HEK293 (cell line): ENCODE results near the gene MAP3K13.

Experiments used
- CTCF ChIA-PET: fragments of 350-600 bp; formaldehyde crosslinking; extraction: SDS; loops from one replicate; lab custom pipeline; 2021; ENCODE audit warnings: antibody characterized with exemption; lab: Yijun Ruan, JAX
- POLR2A ChIA-PET: fragments of 300-600 bp; formaldehyde crosslinking; extraction: SDS; loops from one replicate; lab custom pipeline; 2020; ENCODE audit warnings: antibody characterized with exemption, inconsistent platforms; lab: Yijun Ruan, JAX
- H3K27ac ChIP-seq: fragments of 200-500 bp; sonication (Bioruptor generic); 2 replicates; pipeline ENCODE4 v1.5.1; 2014; ENCODE audit warnings: low read depth, low read length, control low read depth, inconsistent platforms; ENCODE audit errors: extremely low read depth
- H3K36me3 ChIP-seq, 2 experiments: fragments of 200-500 bp in 1 of 2; sonication (Bioruptor generic) in 1 of 2; 1 replicate in 1 of 2; 2 replicates in 1 of 2; pipeline ENCODE4 v1.5.1; 2014 to 2017; ENCODE audit warnings: inconsistent platforms in 2 of 2, low read length in 2 of 2; ENCODE audit not compliant: control insufficient read depth in 2 of 2, insufficient read depth in 1 of 2
- H3K4me1 ChIP-seq: fragments of 200-500 bp; sonication (Bioruptor generic); 2 replicates; pipeline ENCODE4 v1.5.1; 2014; ENCODE audit warnings: mild to moderate bottlenecking, low read length, inconsistent platforms; ENCODE audit not compliant: control insufficient read depth, insufficient read depth
- H3K4me3 ChIP-seq: 2 replicates; pipeline ENCODE4 v1.5.1; 2011; ENCODE audit warnings: low read depth, mild to moderate bottlenecking, control low read depth, low read length, moderate library complexity
- H3K9me3 ChIP-seq: fragments of 200-500 bp; sonication (Bioruptor generic); 2 replicates; pipeline ENCODE4 v1.5.1; 2014; ENCODE audit warnings: low read depth, low read length, inconsistent platforms; ENCODE audit not compliant: control insufficient read depth, insufficient read depth
- HOXA7 ChIP-seq: sonication (generic); formaldehyde crosslinking; IDR thresholded peaks from 2 replicates; pipeline ENCODE4 v1.8.1; 2022; ENCODE audit warnings: missing genetic modification reagents, borderline replicate concordance
- PRDM2 ChIP-seq: fragments of 450-650 bp; formaldehyde crosslinking; IDR thresholded peaks from 2 replicates; pipeline ENCODE4 v1.5.1; 2016; ENCODE audit warnings: missing biosample characterization, missing genetic modification characterization, borderline replicate concordance
- SP7 ChIP-seq: fragments of 450-650 bp; formaldehyde crosslinking; IDR thresholded peaks from 2 replicates; pipeline ENCODE4 v1.5.1; 2016; ENCODE audit warnings: missing biosample characterization, missing genetic modification characterization
- ZBTB17 ChIP-seq: fragments of 450-650 bp; formaldehyde crosslinking; IDR thresholded peaks from 2 replicates; pipeline ENCODE4 v1.5.1; 2016; ENCODE audit warnings: missing biosample characterization, missing genetic modification characterization
- ZBTB20 ChIP-seq: fragments of 450-650 bp; formaldehyde crosslinking; IDR thresholded peaks from 2 replicates; pipeline ENCODE4 v1.5.1; 2016; ENCODE audit warnings: missing biosample characterization, missing genetic modification characterization
- ZBTB21 ChIP-seq: fragments of 450-650 bp; formaldehyde crosslinking; IDR thresholded peaks from 2 replicates; pipeline ENCODE4 v1.5.1; 2017; ENCODE audit warnings: missing biosample characterization, missing genetic modification characterization
- ZNF146 ChIP-seq: fragments of 450-650 bp; formaldehyde crosslinking; IDR thresholded peaks from 2 replicates; pipeline ENCODE4 v1.5.1; 2016; ENCODE audit warnings: missing biosample characterization, missing genetic modification characterization
- ZNF155 ChIP-seq: fragments of 450-650 bp; formaldehyde crosslinking; IDR thresholded peaks from 2 replicates; pipeline ENCODE4 v1.5.1; 2016; ENCODE audit warnings: missing biosample characterization, missing genetic modification characterization
- ZNF169 ChIP-seq: fragments of 450-650 bp; formaldehyde crosslinking; IDR thresholded peaks from 2 replicates; pipeline ENCODE4 v1.5.1; 2016; ENCODE audit warnings: missing biosample characterization, missing genetic modification characterization
- ZNF24 ChIP-seq: fragments of 450-650 bp; formaldehyde crosslinking; IDR thresholded peaks from 2 replicates; pipeline ENCODE4 v1.5.1; 2016; ENCODE audit warnings: missing biosample characterization, missing genetic modification characterization
- ZNF311 ChIP-seq: fragments of 450-650 bp; formaldehyde crosslinking; IDR thresholded peaks from 2 replicates; pipeline ENCODE4 v1.5.1; 2017; ENCODE audit warnings: missing biosample characterization, missing genetic modification characterization, borderline replicate concordance
- ZNF37A ChIP-seq: fragments of 450-650 bp; IDR thresholded peaks from 2 replicates; pipeline ENCODE4 v1.5.1; 2018; ENCODE audit warnings: missing biosample characterization, missing genetic modification characterization
- ZNF394 ChIP-seq: fragments of 450-650 bp; formaldehyde crosslinking; IDR thresholded peaks from 2 replicates; pipeline ENCODE4 v1.5.1; 2016; ENCODE audit warnings: missing biosample characterization, missing genetic modification characterization, mild to moderate bottlenecking, moderate library complexity, borderline replicate concordance
- ZNF473 ChIP-seq: fragments of 450-650 bp; formaldehyde crosslinking; IDR thresholded peaks from 2 replicates; pipeline ENCODE4 v1.5.1; 2017; ENCODE audit warnings: missing biosample characterization, missing genetic modification characterization
- ZNF529 ChIP-seq: fragments of 450-650 bp; formaldehyde crosslinking; IDR thresholded peaks from 2 replicates; pipeline ENCODE4 v1.5.1; 2017; ENCODE audit warnings: missing genetic modification characterization, missing biosample characterization; ENCODE audit not compliant: insufficient replicate concordance
- ZNF747 ChIP-seq: fragments of 450-650 bp; formaldehyde crosslinking; IDR thresholded peaks from 2 replicates; pipeline ENCODE4 v1.5.1; 2016; ENCODE audit warnings: missing biosample characterization, missing genetic modification characterization
- ZSCAN30 ChIP-seq: fragments of 450-650 bp; IDR thresholded peaks from 2 replicates; pipeline ENCODE4 v1.5.1; 2018; ENCODE audit warnings: missing biosample characterization, mild to moderate bottlenecking, missing genetic modification characterization, moderate library complexity
- TF ChIP-seq, protein P1 (sequence below): fragments of 450-650 bp; formaldehyde crosslinking; IDR thresholded peaks from 2 replicates; pipeline ENCODE4 v1.5.1; 2016; ENCODE audit warnings: missing biosample characterization, missing genetic modification characterization
- TF ChIP-seq, protein P2 (sequence below): fragments of 450-650 bp; formaldehyde crosslinking; IDR thresholded peaks from 2 replicates; pipeline ENCODE4 v1.5.1; 2016; ENCODE audit warnings: missing biosample characterization, missing genetic modification characterization
- TF ChIP-seq, protein P3 (sequence below): fragments of 450-650 bp; formaldehyde crosslinking; IDR thresholded peaks from 2 replicates; pipeline ENCODE4 v1.5.1; 2016; ENCODE audit warnings: missing biosample characterization, missing genetic modification characterization
- TF ChIP-seq, protein P4 (sequence below): fragments of 450-650 bp; formaldehyde crosslinking; IDR thresholded peaks from 2 replicates; pipeline ENCODE4 v1.5.1; 2016; ENCODE audit warnings: missing biosample characterization, missing genetic modification characterization

Gene MAP3K13

DNA sequence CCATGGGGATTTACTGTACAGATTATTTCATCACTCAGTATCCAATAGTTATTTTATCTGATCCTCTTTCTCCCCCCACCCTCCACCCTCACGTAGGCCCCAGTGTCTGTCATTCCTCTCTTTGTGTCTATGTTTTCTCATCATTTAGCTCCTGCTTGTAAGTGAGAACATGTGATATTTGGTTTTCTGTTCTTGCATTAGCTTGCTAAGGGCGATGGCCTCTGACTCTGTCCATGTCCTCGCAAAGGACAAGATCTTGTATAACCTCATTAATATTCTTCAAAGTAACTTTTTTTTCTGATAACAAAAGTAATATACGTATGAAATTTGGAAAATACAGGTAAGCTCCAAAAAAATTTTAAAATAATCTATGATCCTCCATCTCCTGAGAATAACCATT lies 67.4 kb downstream of the MAP3K13 start:
- Histone ChIP-seq H3K4me3 (no peak overlapping the region), H3K9me3 (no peaks in the 10 kb centered on the region), H3K36me3 (peaks cover 0 to 6% of the 10 kb centered on the region in 2 experiments; a peak in 1 of 3 replicates)
- CTCF ChIA-PET: no interaction called here
- TF ChIP-seq, protein P1, sequence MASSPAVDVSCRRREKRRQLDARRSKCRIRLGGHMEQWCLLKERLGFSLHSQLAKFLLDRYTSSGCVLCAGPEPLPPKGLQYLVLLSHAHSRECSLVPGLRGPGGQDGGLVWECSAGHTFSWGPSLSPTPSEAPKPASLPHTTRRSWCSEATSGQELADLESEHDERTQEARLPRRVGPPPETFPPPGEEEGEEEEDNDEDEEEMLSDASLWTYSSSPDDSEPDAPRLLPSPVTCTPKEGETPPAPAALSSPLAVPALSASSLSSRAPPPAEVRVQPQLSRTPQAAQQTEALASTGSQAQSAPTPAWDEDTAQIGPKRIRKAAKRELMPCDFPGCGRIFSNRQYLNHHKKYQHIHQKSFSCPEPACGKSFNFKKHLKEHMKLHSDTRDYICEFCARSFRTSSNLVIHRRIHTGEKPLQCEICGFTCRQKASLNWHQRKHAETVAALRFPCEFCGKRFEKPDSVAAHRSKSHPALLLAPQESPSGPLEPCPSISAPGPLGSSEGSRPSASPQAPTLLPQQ: no peak
- no peak for TF ChIP-seq ZNF311 (tag by site-specific recombination)
- no peak for TF ChIP-seq SP7 (tag by site-specific recombination)
- TF ChIP-seq ZNF747: no peak
- no peak for TF ChIP-seq ZNF473
- TF ChIP-seq PRDM2 (tag by site-specific recombination): no peak
- TF ChIP-seq, protein P2, sequence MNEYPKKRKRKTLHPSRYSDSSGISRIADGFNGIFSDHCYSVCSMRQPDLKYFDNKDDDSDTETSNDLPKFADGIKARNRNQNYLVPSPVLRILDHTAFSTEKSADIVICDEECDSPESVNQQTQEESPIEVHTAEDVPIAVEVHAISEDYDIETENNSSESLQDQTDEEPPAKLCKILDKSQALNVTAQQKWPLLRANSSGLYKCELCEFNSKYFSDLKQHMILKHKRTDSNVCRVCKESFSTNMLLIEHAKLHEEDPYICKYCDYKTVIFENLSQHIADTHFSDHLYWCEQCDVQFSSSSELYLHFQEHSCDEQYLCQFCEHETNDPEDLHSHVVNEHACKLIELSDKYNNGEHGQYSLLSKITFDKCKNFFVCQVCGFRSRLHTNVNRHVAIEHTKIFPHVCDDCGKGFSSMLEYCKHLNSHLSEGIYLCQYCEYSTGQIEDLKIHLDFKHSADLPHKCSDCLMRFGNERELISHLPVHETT (tag by site-specific recombination): no peak
- no peak for TF ChIP-seq ZNF146 (tag by site-specific recombination)
- TF ChIP-seq ZBTB20: no peak
- TF ChIP-seq ZNF24: no peak
- TF ChIP-seq ZNF37A (tag by site-specific recombination): no peak
- no peak for TF ChIP-seq ZSCAN30 (tag by site-specific recombination)
- no peak for TF ChIP-seq ZNF394 (tag by site-specific recombination)
- no peak for TF ChIP-seq ZNF529 (tag by site-specific recombination)
- TF ChIP-seq, all 188 proteins: peak for 0
- Histone ChIP-seq H3K27ac (no peak overlapping the region), H3K4me1 (no peaks in the 10 kb centered on the region)
- POLR2A ChIA-PET: no interaction called here

- no peak overlapping the region for H3K27ac ChIP-seq
- ChIA-PET POLR2A (interaction anchor here (0.5 kb wide), 1 partner anchor 39 kb away, joined by 5 read pairs; no protein-coding TSS in a partner anchor), CTCF (interaction anchor here (1.9 kb wide), 1 partner anchor 20 kb away, joined by 8 read pairs; no protein-coding TSS in a partner anchor)
- H3K9me3 ChIP-seq: no peaks in the 10 kb centered on the region
- no peaks in the 10 kb centered on the region for H3K4me1 ChIP-seq
- H3K4me3 ChIP-seq: no peak overlapping the region
- no peaks in the 10 kb centered on the region for H3K36me3 ChIP-seq
- TF ChIP-seq HOXA7 (CRISPR knock-in tag): no peak
- TF ChIP-seq ZBTB17 (tag by site-specific recombination): no peak
- TF ChIP-seq, protein P3, sequence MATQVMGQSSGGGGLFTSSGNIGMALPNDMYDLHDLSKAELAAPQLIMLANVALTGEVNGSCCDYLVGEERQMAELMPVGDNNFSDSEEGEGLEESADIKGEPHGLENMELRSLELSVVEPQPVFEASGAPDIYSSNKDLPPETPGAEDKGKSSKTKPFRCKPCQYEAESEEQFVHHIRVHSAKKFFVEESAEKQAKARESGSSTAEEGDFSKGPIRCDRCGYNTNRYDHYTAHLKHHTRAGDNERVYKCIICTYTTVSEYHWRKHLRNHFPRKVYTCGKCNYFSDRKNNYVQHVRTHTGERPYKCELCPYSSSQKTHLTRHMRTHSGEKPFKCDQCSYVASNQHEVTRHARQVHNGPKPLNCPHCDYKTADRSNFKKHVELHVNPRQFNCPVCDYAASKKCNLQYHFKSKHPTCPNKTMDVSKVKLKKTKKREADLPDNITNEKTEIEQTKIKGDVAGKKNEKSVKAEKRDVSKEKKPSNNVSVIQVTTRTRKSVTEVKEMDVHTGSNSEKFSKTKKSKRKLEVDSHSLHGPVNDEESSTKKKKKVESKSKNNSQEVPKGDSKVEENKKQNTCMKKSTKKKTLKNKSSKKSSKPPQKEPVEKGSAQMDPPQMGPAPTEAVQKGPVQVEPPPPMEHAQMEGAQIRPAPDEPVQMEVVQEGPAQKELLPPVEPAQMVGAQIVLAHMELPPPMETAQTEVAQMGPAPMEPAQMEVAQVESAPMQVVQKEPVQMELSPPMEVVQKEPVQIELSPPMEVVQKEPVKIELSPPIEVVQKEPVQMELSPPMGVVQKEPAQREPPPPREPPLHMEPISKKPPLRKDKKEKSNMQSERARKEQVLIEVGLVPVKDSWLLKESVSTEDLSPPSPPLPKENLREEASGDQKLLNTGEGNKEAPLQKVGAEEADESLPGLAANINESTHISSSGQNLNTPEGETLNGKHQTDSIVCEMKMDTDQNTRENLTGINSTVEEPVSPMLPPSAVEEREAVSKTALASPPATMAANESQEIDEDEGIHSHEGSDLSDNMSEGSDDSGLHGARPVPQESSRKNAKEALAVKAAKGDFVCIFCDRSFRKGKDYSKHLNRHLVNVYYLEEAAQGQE: no peak
- TF ChIP-seq ZNF169 (tag by site-specific recombination): no peak
- no peak for TF ChIP-seq ZNF155 (tag by site-specific recombination)
- TF ChIP-seq ZBTB21: no peak
- TF ChIP-seq, protein P4, sequence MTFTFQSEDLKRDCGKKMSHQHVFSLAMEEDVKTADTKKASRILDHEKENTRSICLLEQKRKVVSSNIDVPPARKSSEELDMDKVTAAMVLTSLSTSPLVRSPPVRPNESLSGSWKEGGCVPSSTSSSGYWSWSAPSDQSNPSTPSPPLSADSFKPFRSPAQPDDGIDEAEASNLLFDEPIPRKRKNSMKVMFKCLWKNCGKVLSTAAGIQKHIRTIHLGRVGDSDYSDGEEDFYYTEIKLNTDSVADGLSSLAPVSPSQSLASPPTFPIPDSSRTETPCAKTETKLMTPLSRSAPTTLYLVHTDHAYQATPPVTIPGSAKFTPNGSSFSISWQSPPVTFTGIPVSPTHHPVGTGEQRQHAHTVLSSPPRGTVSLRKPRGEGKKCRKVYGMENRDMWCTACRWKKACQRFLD: no peak
Observed at GRCh38 chr3:185439745-185440466, 77.0 kb downstream of the MAP3K13 start.
